ENCODE data around the gene ACTRT2.

ACTRT2 gene

GRCh38 chr1:3070644-3071564 is 49.6 kb downstream of the ACTRT2 start:
- FAIRE-seq, result no peak

GRCh38 chr1:3071565-3072390 is 50.5 kb downstream of the ACTRT2 start:
- FAIRE-seq, result no peak

Measured in islet of Langerhans (tissue), 1 donor.